H1 (cell line): Measurements from ENCODE around the gene PTPN18. TPM values are rescaled to one million over a fixed set of nuclear protein-coding genes. Genes with fewer than 3 reads are reported as not detected.

Experiments
- BACH1 ChIP-seq: IDR thresholded peaks from 2 replicates; pipeline ENCODE4 v1.6.1; 2012; ENCODE audit warnings: low read length, improper control_type of control experiment
- CEBPB ChIP-seq: IDR thresholded peaks from 2 replicates; pipeline ENCODE4 v1.6.1; 2012; ENCODE audit warnings: low read depth, low read length
- CHD7 ChIP-seq: fragments of 300-600 bp; sonication (generic); IDR thresholded peaks from 2 replicates; pipeline ENCODE4 v1.7.1; 2012; ENCODE audit warnings: low read length, moderate library complexity, mild to moderate bottlenecking, inconsistent platforms; ENCODE audit not compliant: insufficient replicate concordance
- GTF2F1 ChIP-seq: IDR thresholded peaks from 2 replicates; pipeline ENCODE4 v1.6.1; 2012; ENCODE audit warnings: low read depth, low read length, improper control_type of control experiment, borderline replicate concordance
- JUND ChIP-seq: IDR thresholded peaks from 2 replicates; pipeline ENCODE4 v1.6.1; 2011; ENCODE audit warnings: mild to moderate bottlenecking, improper control_type of control experiment, low read length
- MAFK ChIP-seq: IDR thresholded peaks from 2 replicates; pipeline ENCODE4 v1.6.1; 2012; ENCODE audit warnings: low read depth, mild to moderate bottlenecking, improper control_type of control experiment, low read length
- POLR2A ChIP-seq, 2 experiments: IDR thresholded peaks; 1 replicate in 1 of 2; 2 replicates in 1 of 2; pipeline ENCODE4 v1.6.1; 2011; ENCODE audit warnings: low read depth in 2 of 2, low read length in 2 of 2, mild to moderate bottlenecking in 2 of 2; ENCODE audit errors: control extremely low read depth in 1 of 2
- RNF2 ChIP-seq: fragments of 200-900, 300-1000 bp; sonication (generic); IDR thresholded peaks from 2 replicates; pipeline ENCODE4 v1.7.1; 2016; ENCODE audit warnings: borderline replicate concordance, low read depth, mild to moderate bottlenecking, antibody characterized with exemption, low read length; ENCODE audit not compliant: poor library complexity, severe bottlenecking; ENCODE audit errors: missing control alignments
- polyA plus RNA-seq, 7 experiments: library from polyadenylated mRNA; depleted of rRNA in 3 of 7; stranded (reverse) in 5 of 7; unstranded in 2 of 7; fragments of >200 nt in 5 of 7; fragments of 200-250 nt in 2 of 7; gene quantifications; 1 replicate in 5 of 7; 2 replicates in 1 of 7; 4 replicates in 1 of 7; pipeline versions ENCODE4 v1.2.1 to v1.2.3, GENCODE V29; 2011 to 2013; ENCODE audit warnings: missing spikeins in 2 of 7, mixed read lengths in 2 of 7
- total RNA-seq: library from RNA; stranded (reverse); fragmentation: NEBNext Ultra II Directional; extraction: Animal tissue kit (Norgen Biotek cat#: 25700); gene quantifications from 2 replicates; pipeline ENCODE4 v1.2.1, GENCODE V29; 2021

The PTPN18 gene
- total and polyA plus RNA-seq, 2 of the 8 experiments (the other 6 are each of a cell fraction or from before 2014, with no cell fraction given), result 13.2 to 14.7 TPM

- TF ChIP-seq MAFK (no peak), BACH1 (no peak), JUND (no peak), GTF2F1 (no peak), RNF2 (no peak), CHD7 (no peak), POLR2A (IDR thresholded peaks at IDR 0.05; ENCODE audit: control extremely low read depth in 1 of 2, low read depth in 2 of 2, low read length in 2 of 2) (no peak), CEBPB (no peak)
Measured at GRCh38 chr2:130353291-130354138, 2.3 kb upstream of the PTPN18 start (continued).
